ENCODE results near the gene PDE9A. TPM values are rescaled to one million over a fixed set of nuclear protein-coding genes. Genes with fewer than 3 reads are reported as not detected.

The PDE9A gene
- total and polyA plus RNA-seq, 2 experiments from 2014 or later = 14.3 to 19.6 TPM

GRCh38 chr21:42777757-42778344 is 124.4 kb downstream of the PDE9A start:
- Histone ChIP-seq H3K27me3 (peaks cover 12% of the 10 kb centered on the region), H3K4me2 (no peak overlapping the region), H3K79me2 (no peaks in the 10 kb centered on the region), H3K9me3 (ENCODE audit: low read depth) (no peaks in the 10 kb centered on the region), H3K36me3 (replicated peaks; ENCODE audit: insufficient read depth, low read depth) (no peaks in the 10 kb centered on the region), H3K9me2 (replicated peaks; ENCODE audit: insufficient read depth) (no peaks in the 10 kb centered on the region), H3K4me3 (no peak overlapping the region), H3K27ac (no peak overlapping the region), H4K20me1 (ENCODE audit: insufficient read depth, poor library complexity, severe bottlenecking) (no peaks in the 10 kb centered on the region), H2AFZ (no peak overlapping the region), H3K4me1 (ENCODE audit: insufficient read depth) (peaks cover 8% of the 10 kb centered on the region)
- no peak for TF ChIP-seq EZH2phosphoT487 (IDR thresholded peaks at IDR 0.05; ENCODE audit: low read depth, severe bottlenecking, unreplicated experiment)
- no peak for TF ChIP-seq EZH2 (IDR thresholded peaks at IDR 0.05; ENCODE audit: borderline replicate concordance)
- no peak for TF ChIP-seq CTCF (IDR thresholded peaks at IDR 0.05; ENCODE audit: poor library complexity)
- WGBS (ENCODE audit: low lambda C conversion rate, missing lambda C conversion rate) = 80% methylated on average over 21 of the region's 21 CpGs
- DNase-seq (ENCODE audit: low spot score) = no peak

- Histone ChIP-seq H3K27ac (no peak overlapping the region), H3K36me3 (replicated peaks; ENCODE audit: insufficient read depth, low read depth) (no peaks in the 10 kb centered on the region), H3K4me1 (ENCODE audit: insufficient read depth) (peaks cover 8% of the 10 kb centered on the region), H2AFZ (no peak overlapping the region), H3K4me3 (no peak overlapping the region), H3K79me2 (no peaks in the 10 kb centered on the region), H3K9me2 (replicated peaks; ENCODE audit: insufficient read depth) (no peaks in the 10 kb centered on the region), H4K20me1 (ENCODE audit: insufficient read depth, poor library complexity, severe bottlenecking) (no peaks in the 10 kb centered on the region), H3K9me3 (ENCODE audit: low read depth) (no peaks in the 10 kb centered on the region), H3K4me2 (no peak overlapping the region), H3K27me3 (peaks cover 12% of the 10 kb centered on the region)
- WGBS (ENCODE audit: low lambda C conversion rate, missing lambda C conversion rate) = 54% methylated on average over 10 of the region's 10 CpGs
- TF ChIP-seq EZH2 (IDR thresholded peaks at IDR 0.05; ENCODE audit: borderline replicate concordance) = no peak
- TF ChIP-seq EZH2phosphoT487 (IDR thresholded peaks at IDR 0.05; ENCODE audit: low read depth, severe bottlenecking, unreplicated experiment) = no peak
- no peak for TF ChIP-seq CTCF (IDR thresholded peaks at IDR 0.05; ENCODE audit: poor library complexity)
- no peak for DNase-seq (ENCODE audit: low spot score)
Observed at GRCh38 chr21:42779431-42779861, 126.0 kb downstream of the PDE9A start.

GRCh38 chr21:42780617-42781016 is 127.2 kb downstream of the PDE9A start:
- H3K4me3 ChIP-seq = no peak overlapping the region
- no peak for DNase-seq (ENCODE audit: low spot score)
- no peak overlapping the region for H2AFZ ChIP-seq
- no peak overlapping the region for H3K27ac ChIP-seq
- H3K4me2 ChIP-seq = peak overlapping the region; percentile 71
- H3K4me1 ChIP-seq (ENCODE audit: insufficient read depth) = peaks cover 8% of the 10 kb centered on the region
- no peaks in the 10 kb centered on the region for H3K79me2 ChIP-seq
- 40% methylated on average over 8 of the region's 8 CpGs for WGBS (ENCODE audit: low lambda C conversion rate, missing lambda C conversion rate)
- no peaks in the 10 kb centered on the region for H3K9me2 ChIP-seq (replicated peaks; ENCODE audit: insufficient read depth)
- H3K9me3 ChIP-seq (ENCODE audit: low read depth) = no peaks in the 10 kb centered on the region
- peaks cover 12% of the 10 kb centered on the region for H3K27me3 ChIP-seq
- no peak for TF ChIP-seq EZH2phosphoT487 (IDR thresholded peaks at IDR 0.05; ENCODE audit: low read depth, severe bottlenecking, unreplicated experiment)
- TF ChIP-seq EZH2 (IDR thresholded peaks at IDR 0.05; ENCODE audit: borderline replicate concordance) = no peak
- TF ChIP-seq CTCF (IDR thresholded peaks at IDR 0.05; ENCODE audit: poor library complexity) = no peak
- no peaks in the 10 kb centered on the region for H3K36me3 ChIP-seq (replicated peaks; ENCODE audit: insufficient read depth, low read depth)
- H4K20me1 ChIP-seq (ENCODE audit: insufficient read depth, poor library complexity, severe bottlenecking) = no peaks in the 10 kb centered on the region
